Measurements from ENCODE around the gene PDCD11.

DNA sequence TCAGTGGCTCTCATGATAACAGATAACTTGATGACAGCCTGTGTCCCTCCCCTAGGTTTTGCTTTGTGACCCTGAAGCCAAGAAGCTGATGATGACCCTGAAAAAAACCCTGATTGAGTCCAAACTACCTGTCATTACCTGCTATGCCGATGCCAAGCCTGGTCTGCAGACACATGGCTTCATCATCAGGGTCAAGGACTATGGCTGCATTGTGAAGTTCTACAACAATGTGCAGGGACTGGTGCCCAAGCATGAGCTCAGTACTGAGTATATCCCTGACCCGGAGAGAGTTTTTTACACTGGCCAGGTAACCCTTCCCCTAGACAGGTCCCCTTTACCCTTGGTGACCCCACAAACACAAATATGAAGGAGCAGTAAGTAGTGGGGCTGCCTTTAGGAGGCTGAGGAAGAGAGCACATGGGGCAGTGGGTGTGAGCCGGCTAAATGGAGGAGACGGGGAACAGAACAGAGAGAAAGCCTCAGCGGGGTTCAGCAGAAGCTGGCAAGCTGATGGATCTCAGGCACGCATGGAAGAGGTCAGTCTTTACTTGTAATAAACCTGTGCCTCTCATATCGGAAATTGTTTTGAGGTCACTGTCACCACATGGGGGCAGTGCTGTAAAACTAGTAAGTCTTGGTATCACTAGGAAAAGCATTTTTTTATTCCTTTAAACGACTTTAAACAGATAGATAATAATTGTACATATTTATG, 20.2 kb downstream of the PDCD11 start:
- TF ChIP-seq POLR2A (IDR thresholded peaks at IDR 0.05) (no peak), CTCF (IDR thresholded peaks at IDR 0.05) (peak in 5 of 7 experiments; percentile 29 to 63 (median 39))

Measured in stomach (tissue), 4 donors.